Measurements from ENCODE around the gene PPM1L. TPM values are rescaled to one million over a fixed set of nuclear protein-coding genes. Genes with fewer than 3 reads are reported as not detected.

PPM1L gene
- total RNA-seq, 1 donor from 2014 or later, result 56.4 TPM

- ATAC-seq (peak; percentile 37), DNase-seq (no peak)
- intact Hi-C loops (cut with micrococcal nuclease), result no loop called here
These were observed 74.8 kb downstream of the PPM1L start for GRCh38 chr3:160830796-160831195.

GRCh38 chr3:160831401-160831800 is 75.4 kb downstream of the PPM1L start:
- no peak for DNase-seq

GRCh38 chr3:160837394-160837980 is 81.5 kb downstream of the PPM1L start:
- no peak for ATAC-seq
- no peak for DNase-seq
- intact Hi-C loops (cut with micrococcal nuclease), result no loop called here

More at GRCh38 chr3:160831401-160831800, 75.4 kb downstream of the PPM1L start:
- no peak for ATAC-seq
- intact Hi-C loops (cut with micrococcal nuclease), result no loop called here

- ATAC-seq (no peak), DNase-seq (no peak)
- intact Hi-C loops (cut with micrococcal nuclease), result no loop called here
These were observed 84.6 kb downstream of the PPM1L start for GRCh38 chr3:160840590-160840989.

- DNase-seq, result no peak
- intact Hi-C loops (cut with micrococcal nuclease), result no loop called here
- ATAC-seq, result peak; percentile 61
These were observed 85.4 kb downstream of the PPM1L start for GRCh38 chr3:160841455-160841854.

- intact Hi-C loops (cut with micrococcal nuclease), result no loop called here
- ATAC-seq (peak; percentile 22), DNase-seq (no peak)
These were observed 86.3 kb downstream of the PPM1L start for GRCh38 chr3:160842021-160843005.

GRCh38 chr3:160851629-160852210 is 95.7 kb downstream of the PPM1L start:
- intact Hi-C loops (cut with micrococcal nuclease), result no loop called here
- DNase-seq (no peak), ATAC-seq (no peak)

GRCh38 chr3:160852856-160853255 is 96.8 kb downstream of the PPM1L start:
- intact Hi-C loops (cut with micrococcal nuclease), result no loop called here
- ATAC-seq (no peak), DNase-seq (no peak)

GRCh38 chr3:160856450-160856849 is 100.4 kb downstream of the PPM1L start:
- intact Hi-C loops (cut with micrococcal nuclease), result no loop called here
- ATAC-seq (no peak), DNase-seq (no peak)

- ATAC-seq (no peak), DNase-seq (no peak)
- intact Hi-C loops (cut with micrococcal nuclease), result no loop called here
These were observed 101.6 kb downstream of the PPM1L start for GRCh38 chr3:160857476-160858119.

GRCh38 chr3:160860346-160860745 is 104.3 kb downstream of the PPM1L start:
- intact Hi-C loops (cut with micrococcal nuclease), result no loop called here
- DNase-seq (no peak), ATAC-seq (no peak)

- ATAC-seq, result peak; percentile 92
- peak; percentile 33 for DNase-seq
- intact Hi-C loops (cut with micrococcal nuclease), result no loop called here
These were observed 113.8 kb downstream of the PPM1L start for GRCh38 chr3:160869825-160870224.

- DNase-seq (no peak), ATAC-seq (peak; percentile 81)
- intact Hi-C loops (cut with micrococcal nuclease), result no loop called here
These were observed 114.3 kb downstream of the PPM1L start for GRCh38 chr3:160870327-160870726.

- ATAC-seq, result peak; percentile 33
- intact Hi-C loops (cut with micrococcal nuclease), result no loop called here
- DNase-seq, result no peak
These were observed 118.7 kb downstream of the PPM1L start for GRCh38 chr3:160874736-160875135.

GRCh38 chr3:160876643-160877042 is 120.6 kb downstream of the PPM1L start:
- DNase-seq (no peak), ATAC-seq (peak; percentile 51)
- intact Hi-C loops (cut with micrococcal nuclease), result no loop called here

- intact Hi-C loops (cut with micrococcal nuclease), result no loop called here
- DNase-seq (no peak), ATAC-seq (no peak)
These were observed 123.8 kb downstream of the PPM1L start for GRCh38 chr3:160879859-160880258.

GRCh38 chr3:160883373-160883772 is 127.3 kb downstream of the PPM1L start:
- intact Hi-C loops (cut with micrococcal nuclease), result no loop called here
- DNase-seq (no peak), ATAC-seq (no peak)

GRCh38 chr3:160885791-160886286 is 129.8 kb downstream of the PPM1L start:
- ATAC-seq, result peak; percentile 95
- intact Hi-C loops (cut with micrococcal nuclease), result no loop called here
- DNase-seq, result peak; percentile 85

GRCh38 chr3:160886421-160886820 is 130.4 kb downstream of the PPM1L start:
- ATAC-seq (no peak), DNase-seq (no peak)
- intact Hi-C loops (cut with micrococcal nuclease), result no loop called here

Data from left ventricle myocardium superior (tissue), 1 donor.